DOHH2 (cell line): ENCODE results near the gene AMHR2.

Experiments used
- H3F3A ChIP-seq: fragments of 200-600 bp; sonication (generic), shearing (Covaris generic); 2 replicates; pipeline ENCODE4 v1.6.0; 2016; ENCODE audit warnings: antibody characterized with exemption, mild to moderate bottlenecking; ENCODE audit not compliant: control insufficient read depth, insufficient read depth
- H3K27ac ChIP-seq: fragments of 200-600 bp; sonication (generic); 2 replicates; pipeline ENCODE4 v1.5.1; 2014; ENCODE audit warnings: low read depth, mild to moderate bottlenecking, low read length, moderate library complexity
- H3K27me3 ChIP-seq: fragments of 200-600 bp; sonication (generic); 2 replicates; pipeline ENCODE4 v1.6.1; 2014; ENCODE audit warnings: mild to moderate bottlenecking, low read length, mixed read lengths; ENCODE audit not compliant: control insufficient read depth
- H3K36me3 ChIP-seq: fragments of 200-600 bp; sonication (generic); 2 replicates; pipeline ENCODE4 v1.6.1; 2014; ENCODE audit warnings: mild to moderate bottlenecking, low read length, moderate library complexity, mixed read lengths; ENCODE audit not compliant: control insufficient read depth
- H3K4me1 ChIP-seq: fragments of 200-600 bp; sonication (generic); 2 replicates; pipeline ENCODE4 v1.6.1; 2014; ENCODE audit warnings: mild to moderate bottlenecking, low read length, mixed read lengths; ENCODE audit not compliant: control insufficient read depth
- H3K4me2 ChIP-seq: fragments of 200-600 bp; sonication (generic); 2 replicates; pipeline ENCODE4 v1.6.0; 2014; ENCODE audit warnings: mild to moderate bottlenecking, low read length, moderate library complexity
- H3K4me3 ChIP-seq: fragments of 200-600 bp; sonication (generic); 2 replicates; pipeline ENCODE4 v1.5.1; 2014; ENCODE audit warnings: mild to moderate bottlenecking, low read length, mixed read lengths
- H3K79me2 ChIP-seq: fragments of 200-600 bp; sonication (generic); 2 replicates; pipeline ENCODE4 v1.6.1; 2014; ENCODE audit warnings: mild to moderate bottlenecking, low read length, mixed read lengths; ENCODE audit not compliant: control insufficient read depth
- H3K9me2 ChIP-seq: fragments of 200-600 bp; sonication (generic); replicated peaks from 2 replicates; pipeline ENCODE4 v1.6.1; 2014; ENCODE audit warnings: mild to moderate bottlenecking, low read length, mixed read lengths; ENCODE audit not compliant: control insufficient read depth
- H3K9me3 ChIP-seq: fragments of 200-600 bp; sonication (generic); 2 replicates; pipeline ENCODE4 v1.6.1; 2014; ENCODE audit warnings: antibody characterized with exemption, low read length, mixed read lengths; ENCODE audit not compliant: control insufficient read depth, insufficient read depth
- H4K20me1 ChIP-seq: fragments of 200-600 bp; sonication (generic); 2 replicates; pipeline ENCODE4 v1.6.0; 2014; ENCODE audit warnings: low read depth, mild to moderate bottlenecking, antibody characterized with exemption, low read length, moderate library complexity; ENCODE audit not compliant: control insufficient read depth, insufficient read depth
- EZH2phosphoT487 ChIP-seq: fragments of 200-600 bp; sonication (generic); IDR thresholded peaks from 2 replicates; pipeline ENCODE4 v1.6.1; 2017; ENCODE audit warnings: borderline replicate concordance, mild to moderate bottlenecking, antibody characterized with exemption, low read length, moderate library complexity, mixed read lengths
- TF ChIP-seq, protein P1 (sequence below): fragments of 200-600 bp; sonication (generic); IDR thresholded peaks from one replicate; pipeline ENCODE4 v1.5.1; 2014; ENCODE audit warnings: antibody characterized with exemption, mild to moderate bottlenecking, low read depth, low read length; ENCODE audit not compliant: poor library complexity, severe bottlenecking

AMHR2 gene

GRCh38 chr12:53472056-53472582 is 48.5 kb downstream of the AMHR2 start:
- no peak overlapping the region for H3K4me2 ChIP-seq
- no peaks in the 10 kb centered on the region for H3K4me1 ChIP-seq
- H3K9me2 ChIP-seq: no peaks in the 10 kb centered on the region
- H3K27ac ChIP-seq: no peak overlapping the region
- H3K9me3 ChIP-seq: no peaks in the 10 kb centered on the region
- H3F3A ChIP-seq: peaks cover 56% of the 10 kb centered on the region
- peaks cover 99% of the 10 kb centered on the region for H3K36me3 ChIP-seq
- H3K4me3 ChIP-seq: no peak overlapping the region
- 0 out of 2 replicates have a peak, but pooled peaks cover 8% of the 10 kb centered on the region for H4K20me1 ChIP-seq
- H3K79me2 ChIP-seq: peaks cover 81% of the 10 kb centered on the region
- H3K27me3 ChIP-seq: no peaks in the 10 kb centered on the region
- TF ChIP-seq, protein P1, sequence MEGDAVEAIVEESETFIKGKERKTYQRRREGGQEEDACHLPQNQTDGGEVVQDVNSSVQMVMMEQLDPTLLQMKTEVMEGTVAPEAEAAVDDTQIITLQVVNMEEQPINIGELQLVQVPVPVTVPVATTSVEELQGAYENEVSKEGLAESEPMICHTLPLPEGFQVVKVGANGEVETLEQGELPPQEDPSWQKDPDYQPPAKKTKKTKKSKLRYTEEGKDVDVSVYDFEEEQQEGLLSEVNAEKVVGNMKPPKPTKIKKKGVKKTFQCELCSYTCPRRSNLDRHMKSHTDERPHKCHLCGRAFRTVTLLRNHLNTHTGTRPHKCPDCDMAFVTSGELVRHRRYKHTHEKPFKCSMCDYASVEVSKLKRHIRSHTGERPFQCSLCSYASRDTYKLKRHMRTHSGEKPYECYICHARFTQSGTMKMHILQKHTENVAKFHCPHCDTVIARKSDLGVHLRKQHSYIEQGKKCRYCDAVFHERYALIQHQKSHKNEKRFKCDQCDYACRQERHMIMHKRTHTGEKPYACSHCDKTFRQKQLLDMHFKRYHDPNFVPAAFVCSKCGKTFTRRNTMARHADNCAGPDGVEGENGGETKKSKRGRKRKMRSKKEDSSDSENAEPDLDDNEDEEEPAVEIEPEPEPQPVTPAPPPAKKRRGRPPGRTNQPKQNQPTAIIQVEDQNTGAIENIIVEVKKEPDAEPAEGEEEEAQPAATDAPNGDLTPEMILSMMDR: no peak
- no peak for TF ChIP-seq EZH2phosphoT487

- peaks cover 72% of the 10 kb centered on the region for H3K79me2 ChIP-seq
- H3F3A ChIP-seq: peaks cover 63% of the 10 kb centered on the region
- H3K4me1 ChIP-seq: no peaks in the 10 kb centered on the region
- no peak overlapping the region for H3K4me3 ChIP-seq
- no peak overlapping the region for H3K27ac ChIP-seq
- H3K36me3 ChIP-seq: peaks cover 99% of the 10 kb centered on the region
- no peaks in the 10 kb centered on the region for H3K27me3 ChIP-seq
- TF ChIP-seq, protein P1: no peak
- TF ChIP-seq EZH2phosphoT487: no peak
- no peak overlapping the region for H3K4me2 ChIP-seq
- H3K9me2 ChIP-seq: no peaks in the 10 kb centered on the region
- H3K9me3 ChIP-seq: no peaks in the 10 kb centered on the region
- peaks cover 12% of the 10 kb centered on the region for H4K20me1 ChIP-seq
Measured at GRCh38 chr12:53474077-53474476, 50.4 kb downstream of the AMHR2 start.

DNA sequence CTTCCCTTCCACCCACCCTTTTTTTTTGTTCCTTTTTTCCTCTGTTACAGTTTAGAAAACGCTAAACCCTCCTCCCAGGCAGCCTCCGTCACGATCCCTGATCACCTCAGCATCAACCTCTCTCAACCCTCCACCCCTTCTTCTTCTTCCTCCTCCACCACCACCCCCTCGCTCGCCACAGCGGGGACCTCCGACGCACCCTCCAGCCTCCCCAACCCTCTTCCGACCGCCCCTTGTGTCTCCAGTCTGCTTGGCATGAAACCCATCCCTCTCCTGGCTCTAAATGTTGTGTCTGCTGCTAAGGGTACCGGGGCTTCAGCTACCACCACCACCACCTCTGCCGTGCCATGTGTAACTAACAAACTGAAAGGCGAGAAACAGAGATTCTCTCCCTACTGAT is 51.2 kb downstream of the AMHR2 start:
- Histone ChIP-seq H3K9me3 (no peaks in the 10 kb centered on the region), H3K27me3 (no peaks in the 10 kb centered on the region), H3K27ac (no peak overlapping the region), H3K4me3 (no peak overlapping the region), H3K36me3 (peaks cover 99% of the 10 kb centered on the region), H3K79me2 (peaks cover 68% of the 10 kb centered on the region), H3K4me1 (no peaks in the 10 kb centered on the region), H3K9me2 (no peaks in the 10 kb centered on the region), H4K20me1 (peaks cover 17% of the 10 kb centered on the region), H3F3A (peaks cover 70% of the 10 kb centered on the region), H3K4me2 (no peak overlapping the region)
- TF ChIP-seq EZH2phosphoT487: no peak
- TF ChIP-seq, protein P1: no peak
